Testis (tissue), 2 donors: ENCODE results near the gene CEP350.

Experiments used
- CTCF ChIP-seq, 3 experiments: fragments of 450-650 bp in 2 of 3; fragments of 200-600 bp in 1 of 3; sonication (generic) in 1 of 3; IDR thresholded peaks; one replicate each; pipeline ENCODE4 v1.5.1; 2016 to 2019; ENCODE audit warnings: antibody characterized with exemption in 3 of 3, mild to moderate bottlenecking in 2 of 3, moderate library complexity in 1 of 3
- POLR2A ChIP-seq: fragments of 450-650 bp; IDR thresholded peaks from one replicate; pipeline ENCODE4 v1.6.1; 2017; ENCODE audit warnings: antibody characterized with exemption, mild to moderate bottlenecking, moderate library complexity

- TF ChIP-seq CTCF (IDR thresholded peaks at IDR 0.05) (no peak), POLR2A (no peak)
Measured at GRCh38 chr1:180057883-180058396, 103.3 kb downstream of the CEP350 start.
